Stimulated activated CD8-positive, alpha-beta memory T cell treated with anti-CD3 and anti-CD28 coated beads, Interleukin-12 subunit alpha, Interleukin-12 subunit beta, amount 100 ng/mL, for 1 hour (primary cell): Measurements from ENCODE around the gene VEZT.
"Not testable (repeated sequence)": the region's sequence is repeated elsewhere in the genome, so short reads cannot be mapped to it uniquely, and the experiment has no call there.

Experiments used
- DNase-seq: peaks from one replicate; pipeline ENCODE4 v3.0.0-alpha.2; 2020; ENCODE audit warnings: low read depth

The VEZT gene, protein sequence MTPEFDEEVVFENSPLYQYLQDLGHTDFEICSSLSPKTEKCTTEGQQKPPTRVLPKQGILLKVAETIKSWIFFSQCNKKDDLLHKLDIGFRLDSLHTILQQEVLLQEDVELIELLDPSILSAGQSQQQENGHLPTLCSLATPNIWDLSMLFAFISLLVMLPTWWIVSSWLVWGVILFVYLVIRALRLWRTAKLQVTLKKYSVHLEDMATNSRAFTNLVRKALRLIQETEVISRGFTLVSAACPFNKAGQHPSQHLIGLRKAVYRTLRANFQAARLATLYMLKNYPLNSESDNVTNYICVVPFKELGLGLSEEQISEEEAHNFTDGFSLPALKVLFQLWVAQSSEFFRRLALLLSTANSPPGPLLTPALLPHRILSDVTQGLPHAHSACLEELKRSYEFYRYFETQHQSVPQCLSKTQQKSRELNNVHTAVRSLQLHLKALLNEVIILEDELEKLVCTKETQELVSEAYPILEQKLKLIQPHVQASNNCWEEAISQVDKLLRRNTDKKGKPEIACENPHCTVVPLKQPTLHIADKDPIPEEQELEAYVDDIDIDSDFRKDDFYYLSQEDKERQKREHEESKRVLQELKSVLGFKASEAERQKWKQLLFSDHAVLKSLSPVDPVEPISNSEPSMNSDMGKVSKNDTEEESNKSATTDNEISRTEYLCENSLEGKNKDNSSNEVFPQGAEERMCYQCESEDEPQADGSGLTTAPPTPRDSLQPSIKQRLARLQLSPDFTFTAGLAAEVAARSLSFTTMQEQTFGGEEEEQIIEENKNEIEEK

DNA sequence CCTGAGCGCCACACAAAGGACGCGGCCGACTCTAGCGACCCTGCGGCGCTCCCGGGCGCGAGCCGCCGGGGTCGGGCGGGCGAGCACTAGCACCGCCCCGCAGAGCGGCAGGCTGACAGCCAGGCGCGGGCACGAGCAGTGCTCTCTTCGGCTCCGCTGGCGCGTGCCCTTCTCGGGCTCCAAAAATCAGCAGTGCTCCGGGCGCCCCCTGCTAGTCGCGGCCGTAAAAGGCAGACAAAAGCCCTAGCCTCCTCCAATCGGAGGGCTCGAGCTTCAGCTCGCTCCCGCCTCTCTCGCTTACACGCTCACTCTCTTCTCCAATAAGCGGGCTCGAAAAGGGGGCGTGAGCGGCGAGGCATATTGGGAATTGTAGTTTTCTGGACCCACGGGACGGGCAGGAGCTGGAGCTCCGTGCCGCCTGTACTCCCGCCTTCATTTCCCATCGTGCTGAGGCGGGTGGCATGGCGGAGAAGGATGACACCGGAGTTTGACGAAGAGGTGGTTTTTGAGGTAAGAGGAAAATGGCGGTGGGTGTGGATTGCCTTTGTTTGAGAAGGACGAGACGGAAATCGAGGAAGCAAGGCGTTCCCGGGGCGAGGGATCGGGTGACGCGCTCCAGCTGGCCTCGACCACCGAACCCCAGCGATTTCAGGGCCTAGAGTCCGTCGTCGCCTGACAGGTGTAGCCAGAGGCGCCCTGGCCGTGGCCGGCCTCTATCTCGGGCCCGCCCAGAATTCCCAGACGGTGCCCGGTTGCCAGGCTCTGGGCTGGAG, at the start of gene VEZT, which contains the start of gene FGD6:
VEZT (plus strand) TSS at position 431 of the 773 bp plus-strand sequence; CDS start at position 475, 44 bp downstream.
FGD6 (minus strand) TSS at position 91 of the 773 bp plus-strand sequence. CDS start 227 bp downstream, outside the sequence.
- DNase-seq = peak; percentile 94

DNA sequence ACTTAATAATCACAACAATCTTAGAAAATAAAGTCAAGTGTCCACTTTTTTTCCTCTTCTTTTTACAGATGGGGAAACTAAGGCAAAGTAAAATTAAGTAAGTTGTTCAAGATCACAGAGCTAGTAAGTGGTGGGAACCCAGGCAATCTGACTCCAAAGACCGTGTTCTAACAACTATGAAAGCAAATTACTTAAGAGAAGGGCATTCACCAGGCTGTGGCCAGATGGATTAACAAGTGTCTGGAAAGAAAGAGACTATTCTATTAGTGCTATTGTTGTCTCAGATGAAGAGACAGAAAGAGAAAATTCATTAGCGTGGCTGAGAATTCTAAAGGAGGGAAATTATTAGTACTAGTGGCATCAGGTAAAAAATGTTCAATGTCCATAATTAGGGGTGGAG, 48.9 kb upstream of the VEZT start:
- no peak for DNase-seq

DNA sequence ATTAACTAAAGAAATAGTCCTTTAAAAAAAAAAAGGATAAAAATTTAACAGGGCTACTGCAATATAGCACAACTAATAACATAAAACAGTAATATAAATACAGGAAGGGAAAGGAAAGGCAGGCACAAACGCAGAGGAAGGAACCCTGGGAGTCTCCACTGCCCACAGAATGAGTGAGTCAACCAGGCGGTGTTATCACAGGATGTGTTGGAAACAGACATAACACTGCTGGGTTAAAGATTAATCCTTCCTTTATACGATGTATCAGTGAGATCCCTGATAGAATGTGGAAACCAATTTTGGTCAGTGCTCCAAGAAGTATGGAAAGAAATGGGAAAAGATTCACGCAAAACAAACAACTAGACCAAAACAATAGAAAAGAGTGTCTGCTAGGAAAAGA, 48.2 kb upstream of the VEZT start:
- DNase-seq = no peak

DNA sequence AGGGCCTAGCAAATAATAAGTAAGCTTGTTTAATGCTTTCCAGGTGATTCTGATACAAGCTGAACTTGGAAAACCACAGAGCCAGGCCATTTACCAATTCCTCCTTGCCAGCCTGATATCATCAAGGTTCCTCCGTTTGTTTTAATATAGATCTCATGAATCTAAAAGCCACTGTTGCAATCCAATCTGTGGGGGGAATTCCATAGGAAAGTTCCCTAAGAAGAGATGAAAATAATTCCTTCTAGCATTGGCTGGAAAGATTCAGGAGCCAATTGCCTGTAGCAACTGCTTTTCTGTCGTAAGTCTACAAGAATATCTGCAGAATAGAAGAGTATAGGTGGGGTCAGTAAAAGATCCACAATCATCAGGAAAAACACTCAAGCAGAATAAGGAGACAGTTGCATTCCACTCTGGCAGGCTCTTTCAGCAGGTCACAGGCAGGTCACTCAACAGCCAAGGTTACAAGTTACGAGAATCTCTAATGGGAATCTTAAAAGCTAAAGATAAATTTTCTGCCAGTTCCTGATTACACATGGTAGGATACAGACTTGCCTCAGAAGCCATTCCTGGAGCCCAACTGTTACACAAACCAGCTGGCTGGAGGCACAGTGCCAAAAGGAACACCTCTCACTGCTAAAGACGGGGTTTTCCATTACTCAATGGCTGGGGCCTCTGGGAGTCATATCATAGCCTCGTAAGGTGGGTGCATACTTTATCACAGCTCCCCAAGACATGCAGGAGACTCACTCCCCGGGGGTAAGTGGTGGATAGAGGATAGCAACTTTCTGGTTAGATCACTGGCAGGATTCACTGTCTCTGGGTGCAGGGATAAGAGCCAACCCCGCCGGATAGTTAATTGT, 44.0 kb upstream of the VEZT start:
- no peak for DNase-seq

DNA sequence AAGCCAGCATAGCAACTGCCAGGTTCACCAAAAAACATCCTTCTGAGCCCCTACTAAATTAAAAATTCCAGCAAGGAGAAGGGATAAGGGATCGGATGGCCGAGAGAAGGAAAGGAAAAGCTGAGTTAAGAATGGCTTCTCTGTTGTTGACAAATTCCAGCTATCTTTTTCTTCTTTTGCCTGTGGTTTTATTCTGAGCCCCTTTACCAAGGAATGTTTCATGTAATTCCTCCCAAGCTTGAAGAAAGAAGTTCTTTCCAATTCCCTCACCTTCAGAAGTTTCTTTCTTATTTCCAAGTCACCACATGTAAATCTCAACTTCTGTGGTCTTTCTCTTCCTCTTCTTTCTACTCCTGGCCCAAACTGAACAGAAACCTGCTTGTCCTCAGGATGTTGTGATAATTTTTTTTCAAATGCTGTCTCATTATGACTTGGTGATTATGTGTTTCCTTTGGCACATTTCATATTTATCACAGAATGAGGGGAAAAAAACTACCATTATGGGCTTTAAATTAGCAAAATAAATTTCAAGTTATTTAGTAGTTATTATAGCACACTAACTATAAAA, 40.3 kb upstream of the VEZT start:
- DNase-seq = no peak

DNA sequence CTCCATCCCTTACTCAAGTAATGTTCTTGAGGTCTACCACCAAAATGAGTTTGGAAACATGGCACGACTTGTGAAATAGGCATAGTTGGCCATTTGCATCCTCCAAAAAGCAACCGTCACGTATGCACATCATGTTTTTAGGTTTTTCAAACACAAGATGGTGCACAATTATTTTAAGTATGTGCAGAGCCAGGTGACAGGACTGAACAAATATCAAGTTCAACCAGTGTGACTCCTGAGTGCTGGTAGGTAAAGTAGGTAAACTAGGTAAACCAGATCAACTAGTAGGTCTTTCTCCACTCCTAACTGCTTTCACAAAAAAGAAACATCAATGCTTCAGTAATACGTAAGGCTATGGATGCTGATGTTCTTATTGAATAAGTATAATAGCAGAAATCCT, 39.5 kb upstream of the VEZT start:
- no peak for DNase-seq

DNA sequence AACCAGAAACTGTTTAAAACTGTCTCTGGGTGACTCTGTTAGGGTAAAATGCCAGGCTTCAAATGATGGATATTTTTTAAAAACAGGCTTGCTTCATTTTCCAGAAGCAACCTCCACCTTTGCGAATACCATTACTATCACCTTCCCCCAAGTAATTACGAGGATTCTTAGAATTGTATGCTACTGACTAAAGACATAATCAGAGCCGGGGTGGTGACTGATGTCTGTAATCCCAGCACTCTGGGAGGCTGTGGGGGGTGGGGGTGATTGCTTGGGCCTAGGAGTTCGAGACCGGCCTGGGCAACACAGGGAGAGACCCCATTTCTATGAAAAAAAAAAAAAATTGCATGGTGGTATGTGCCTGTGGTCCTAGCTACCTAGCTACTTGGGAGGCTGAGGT, 38.6 kb upstream of the VEZT start:
- no peak for DNase-seq

DNA sequence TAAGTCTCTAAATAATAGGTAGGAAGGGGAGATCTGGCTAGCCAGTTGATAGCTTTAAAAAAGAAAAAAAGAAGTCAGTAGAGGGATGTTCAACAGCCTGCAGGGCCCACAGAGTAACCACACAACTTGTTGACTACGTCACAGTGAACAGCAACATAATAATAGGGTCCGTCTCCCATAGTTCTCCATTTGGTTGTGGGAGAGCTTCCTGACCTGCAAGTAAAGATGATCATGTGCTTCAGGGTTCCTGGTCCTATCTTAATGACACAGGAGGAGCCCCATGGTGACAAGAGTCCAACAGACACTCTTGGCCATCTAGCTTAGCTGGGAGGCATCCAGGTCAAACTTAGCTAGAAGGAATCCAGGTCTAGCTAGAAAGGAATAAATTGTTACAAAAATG, 36.5 kb upstream of the VEZT start:
- DNase-seq = no peak

DNA sequence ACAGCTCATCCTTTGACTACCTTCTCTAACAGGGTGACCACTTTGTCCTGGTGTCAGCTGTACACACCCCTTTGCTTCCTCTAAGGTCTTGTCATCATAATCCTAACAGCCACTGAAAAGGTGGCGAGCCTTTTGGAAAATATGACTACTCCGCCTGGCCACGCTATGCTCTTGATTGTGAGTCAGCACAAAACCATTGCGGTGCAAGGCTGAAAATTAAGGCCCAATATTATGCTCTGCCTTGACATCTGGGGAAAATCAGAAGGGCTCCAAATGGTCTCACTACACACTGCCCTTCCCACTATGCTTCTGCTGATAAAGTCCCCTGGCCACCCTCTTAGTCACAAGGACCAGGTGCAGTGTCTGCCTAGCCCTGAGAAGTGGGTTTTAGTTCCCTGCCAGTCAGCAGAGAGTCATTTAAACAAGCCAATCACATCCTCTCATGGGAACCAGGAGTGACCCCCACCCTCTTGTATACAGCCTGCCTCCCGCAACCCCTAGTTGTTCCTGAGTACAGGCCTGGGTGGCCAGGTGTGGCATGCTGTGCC, 34.7 kb upstream of the VEZT start:
- no peak for DNase-seq

DNA sequence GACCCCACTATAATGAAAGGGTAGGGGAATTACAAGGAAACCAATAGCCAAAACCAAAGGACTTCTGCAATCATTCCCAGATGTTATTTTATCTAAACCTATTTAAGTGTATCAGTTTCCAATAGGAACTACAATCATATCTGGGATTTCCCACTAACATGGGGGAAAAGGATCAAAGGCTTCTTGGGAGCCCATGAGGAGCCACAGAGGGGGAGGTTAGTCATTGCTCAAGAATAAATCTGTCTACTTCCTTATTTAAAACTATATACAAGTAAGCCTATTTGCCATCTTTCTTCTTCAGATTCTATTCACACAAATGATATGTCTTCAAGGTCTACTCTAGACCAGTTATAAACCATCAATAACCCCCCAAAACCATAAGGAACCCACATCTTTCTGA, 33.5 kb upstream of the VEZT start:
- no peak for DNase-seq

DNA sequence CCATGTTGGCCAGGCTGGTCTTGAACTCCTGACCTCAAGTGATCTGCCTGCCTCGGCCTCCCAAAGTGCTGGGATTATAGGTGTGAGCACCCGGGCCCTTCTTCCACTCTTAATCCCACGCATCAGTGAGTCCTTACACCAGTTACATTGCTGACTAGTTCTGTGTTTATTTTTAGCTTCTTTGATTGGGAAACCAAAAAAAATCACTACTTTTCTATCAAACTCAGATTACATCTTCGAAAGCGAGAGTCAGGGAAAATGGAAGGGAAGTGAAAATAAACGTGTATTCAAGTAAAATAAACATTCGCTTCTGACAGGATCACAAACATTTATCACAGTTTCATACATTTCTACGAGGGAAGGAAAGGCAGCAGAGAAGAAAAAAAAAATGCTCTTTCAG, 32.5 kb upstream of the VEZT start:
- DNase-seq = no peak

DNA sequence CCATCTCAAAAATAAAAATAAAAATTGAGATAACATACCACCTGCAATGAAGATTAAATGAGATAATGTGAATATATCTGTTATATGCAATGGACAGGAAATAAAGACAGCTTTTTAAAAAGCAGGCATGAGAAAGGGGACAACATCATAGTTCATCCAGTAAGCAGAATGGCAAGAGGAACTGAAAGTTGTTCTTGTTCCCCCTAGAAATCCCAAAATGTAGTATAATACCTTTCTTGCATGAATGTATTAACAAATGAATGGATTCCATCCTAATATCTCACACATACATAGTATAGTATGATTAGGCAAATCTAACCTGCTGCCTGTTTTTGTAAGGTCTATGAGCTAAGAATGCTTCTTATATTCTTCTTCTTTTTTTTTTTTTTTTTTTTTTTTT, 31.8 kb upstream of the VEZT start:
- DNase-seq = no peak

DNA sequence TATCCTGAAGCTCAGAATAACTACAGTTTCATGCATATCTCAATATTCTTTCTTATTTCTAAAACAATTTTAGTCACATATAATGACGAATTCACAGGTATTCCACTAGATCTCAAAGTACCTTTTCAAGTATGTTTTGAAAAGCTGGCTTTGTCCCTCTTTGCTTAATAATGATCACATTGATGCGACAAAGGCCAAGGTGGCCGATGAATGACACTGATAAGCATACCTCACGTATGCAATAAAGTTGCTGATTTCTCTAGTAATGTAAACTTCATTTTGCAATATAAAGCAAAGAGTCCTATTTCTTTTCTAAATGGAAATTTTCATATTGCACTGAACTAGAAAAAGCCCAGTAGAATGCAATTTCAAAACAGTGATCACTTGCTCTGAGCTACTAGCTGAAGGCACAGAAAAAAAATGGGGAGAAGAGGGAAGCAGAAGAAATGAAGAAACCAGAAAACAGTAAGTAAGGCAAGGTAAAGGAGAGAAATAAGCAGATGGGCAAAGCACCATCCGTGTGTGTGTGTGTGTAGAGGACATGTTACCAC, 29.7 kb upstream of the VEZT start:
- no peak for DNase-seq

DNA sequence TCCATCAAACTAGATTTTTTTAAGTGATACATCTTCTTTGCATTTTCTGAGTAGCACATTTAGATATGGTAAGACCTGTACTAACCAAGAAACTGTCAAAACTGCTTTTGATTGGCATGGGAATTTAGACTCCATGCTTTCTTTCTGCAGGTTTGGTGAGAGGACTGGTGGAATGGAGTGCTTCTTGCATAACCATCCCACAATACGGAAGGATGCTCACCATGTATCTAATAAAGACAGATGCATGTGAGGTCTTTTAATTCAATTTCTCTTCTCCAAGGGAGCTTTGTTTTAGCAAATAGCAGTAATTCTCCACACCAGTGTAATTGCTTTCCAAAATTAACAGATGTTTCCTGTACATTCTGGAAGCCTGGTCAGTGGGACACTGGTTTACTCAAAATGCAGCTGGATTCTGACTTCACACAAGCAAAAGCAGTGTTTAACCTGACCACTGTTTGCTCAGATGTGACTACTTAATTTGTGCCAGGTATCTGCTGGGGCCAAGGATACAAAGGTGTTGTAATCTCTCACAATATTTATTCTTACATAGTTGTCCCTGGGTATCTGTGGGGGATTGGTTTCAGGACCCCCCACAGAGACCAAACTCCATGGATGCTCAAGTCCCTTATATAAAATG, 26.4 kb upstream of the VEZT start:
- no peak for DNase-seq

DNA sequence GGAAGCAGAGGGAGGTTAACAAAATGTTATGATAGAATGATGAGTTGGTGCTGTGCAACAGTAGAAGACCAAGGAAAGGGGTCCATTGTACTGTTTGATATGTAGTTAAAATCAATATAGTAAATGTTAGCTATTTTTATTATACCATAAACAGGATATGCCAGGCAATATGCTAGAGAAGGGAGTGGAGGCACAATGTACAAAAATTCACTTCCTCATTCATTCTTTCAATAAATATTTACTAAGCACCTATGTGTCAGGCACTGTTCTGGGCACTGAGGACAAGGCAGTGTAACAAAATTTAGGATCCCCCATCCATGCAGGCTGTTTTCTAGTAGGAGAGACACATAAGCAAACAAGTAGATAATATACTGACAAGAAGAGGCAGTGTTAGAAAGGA, 25.3 kb upstream of the VEZT start:
- no peak for DNase-seq

DNA sequence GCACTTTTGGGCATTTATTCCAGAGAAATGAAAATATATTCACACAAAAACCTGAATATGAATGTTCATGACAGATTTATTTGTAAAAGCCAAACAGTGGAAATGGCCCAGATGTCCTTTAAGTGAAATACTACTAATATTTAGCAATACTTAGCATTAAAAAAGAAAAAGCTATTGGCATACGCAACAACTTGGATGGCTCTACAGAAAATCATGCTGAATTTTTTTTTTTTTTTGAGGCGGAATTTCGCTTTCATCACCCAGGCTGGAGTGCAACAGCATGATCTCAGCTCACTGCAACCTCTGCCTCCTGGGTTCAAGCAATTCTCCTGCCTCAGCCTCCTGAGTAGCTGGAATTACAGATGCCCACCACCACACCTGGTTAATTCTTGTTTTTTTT, 24.5 kb upstream of the VEZT start:
- DNase-seq = no peak

DNA sequence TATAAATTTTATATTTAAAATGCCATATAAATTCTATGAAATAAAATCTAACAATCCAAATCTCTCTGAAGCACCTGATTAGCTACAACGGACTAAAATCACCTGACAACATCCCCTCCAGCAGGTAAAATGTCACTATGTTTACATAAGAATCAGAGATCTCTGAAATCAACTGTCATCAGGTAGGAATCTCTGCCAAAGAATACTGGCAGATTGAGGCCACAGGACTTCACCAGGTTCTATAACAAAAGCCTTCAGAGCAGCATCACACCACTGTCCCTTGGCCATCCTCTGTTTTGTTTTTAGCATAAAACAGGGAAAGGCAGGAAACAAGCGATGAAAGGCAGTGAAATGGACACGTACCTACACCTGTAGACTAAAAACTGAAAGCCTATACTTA, 22.5 kb upstream of the VEZT start:
- DNase-seq = no peak

DNA sequence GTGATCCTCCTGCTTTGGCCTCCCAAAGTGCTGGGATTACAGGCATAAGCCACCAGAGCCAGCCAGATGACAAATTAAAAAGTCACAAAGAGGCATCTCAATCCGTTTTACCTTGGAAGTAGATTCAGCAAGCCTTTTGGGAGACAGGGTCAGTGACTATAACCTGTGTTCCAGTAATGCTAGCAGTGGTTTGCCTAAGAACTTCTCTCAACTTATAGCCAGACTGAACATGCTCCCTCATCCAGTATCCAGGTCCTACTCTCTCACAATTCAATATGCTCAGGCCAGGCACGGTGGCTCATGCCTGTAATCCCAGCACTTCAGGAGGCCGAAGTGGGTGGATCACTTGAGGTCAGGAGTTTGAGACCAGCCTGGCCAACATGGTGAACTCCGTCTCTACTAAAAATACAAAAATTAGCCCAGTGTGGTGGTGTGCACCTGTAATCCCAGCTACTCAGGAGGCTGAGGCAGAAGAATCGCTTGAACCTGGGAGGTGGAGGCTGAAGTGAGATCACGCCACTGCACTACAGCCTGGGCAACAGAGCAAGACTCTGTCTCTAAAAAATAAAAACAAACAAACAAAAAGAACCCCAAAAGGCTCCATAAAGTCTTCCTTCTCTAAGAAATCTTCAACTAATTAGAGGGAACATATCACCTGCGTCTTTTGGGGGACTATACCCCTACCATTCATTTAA, 20.6 kb upstream of the VEZT start:
- DNase-seq = not testable (repeated sequence)

DNA sequence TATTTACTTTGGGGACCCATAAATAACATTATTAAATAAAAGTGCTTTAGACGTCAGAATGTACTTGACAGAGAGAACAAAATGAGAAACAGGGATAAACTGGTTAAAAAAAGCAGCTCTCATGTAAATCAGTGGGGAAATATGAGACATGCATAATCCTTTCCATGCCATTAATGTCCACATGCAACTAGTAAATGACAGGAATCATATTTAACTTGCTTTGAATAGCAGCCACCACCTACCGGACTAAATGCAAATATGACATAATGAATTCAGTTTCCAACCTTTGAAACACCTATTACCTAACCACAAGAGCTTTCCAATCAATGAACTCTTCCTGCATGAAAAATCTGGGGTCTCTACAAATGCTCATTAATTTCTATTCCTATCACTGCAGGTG, 20.0 kb upstream of the VEZT start:
- no peak for DNase-seq

DNA sequence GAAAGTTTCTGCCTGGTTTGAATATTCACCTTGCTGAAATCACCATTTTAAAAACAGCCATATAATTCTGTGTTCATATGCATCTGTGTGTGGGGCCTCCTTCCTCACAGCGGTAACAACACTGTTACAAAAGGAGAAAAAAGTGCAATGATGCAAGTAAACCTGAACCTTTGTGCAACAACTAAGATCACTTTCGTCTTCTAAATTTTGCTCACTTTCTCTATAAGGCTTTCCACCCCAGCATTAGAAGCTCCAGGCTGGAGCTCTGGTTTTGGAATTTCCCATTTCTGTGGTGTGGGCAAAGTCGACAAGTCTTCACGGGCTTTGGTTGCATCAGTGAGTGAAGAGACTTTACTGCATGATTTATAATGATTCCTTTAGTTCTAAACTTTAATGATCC, 18.7 kb upstream of the VEZT start:
- DNase-seq = no peak
